Measurements from ENCODE around the gene NPAS3. TPM values are rescaled to one million over a fixed set of nuclear protein-coding genes. Genes with fewer than 3 reads are reported as not detected.

NPAS3 gene
- total RNA-seq, 4 donors from 2014 or later, result 1.9 to 10.6 (median 2.2) TPM

DNA sequence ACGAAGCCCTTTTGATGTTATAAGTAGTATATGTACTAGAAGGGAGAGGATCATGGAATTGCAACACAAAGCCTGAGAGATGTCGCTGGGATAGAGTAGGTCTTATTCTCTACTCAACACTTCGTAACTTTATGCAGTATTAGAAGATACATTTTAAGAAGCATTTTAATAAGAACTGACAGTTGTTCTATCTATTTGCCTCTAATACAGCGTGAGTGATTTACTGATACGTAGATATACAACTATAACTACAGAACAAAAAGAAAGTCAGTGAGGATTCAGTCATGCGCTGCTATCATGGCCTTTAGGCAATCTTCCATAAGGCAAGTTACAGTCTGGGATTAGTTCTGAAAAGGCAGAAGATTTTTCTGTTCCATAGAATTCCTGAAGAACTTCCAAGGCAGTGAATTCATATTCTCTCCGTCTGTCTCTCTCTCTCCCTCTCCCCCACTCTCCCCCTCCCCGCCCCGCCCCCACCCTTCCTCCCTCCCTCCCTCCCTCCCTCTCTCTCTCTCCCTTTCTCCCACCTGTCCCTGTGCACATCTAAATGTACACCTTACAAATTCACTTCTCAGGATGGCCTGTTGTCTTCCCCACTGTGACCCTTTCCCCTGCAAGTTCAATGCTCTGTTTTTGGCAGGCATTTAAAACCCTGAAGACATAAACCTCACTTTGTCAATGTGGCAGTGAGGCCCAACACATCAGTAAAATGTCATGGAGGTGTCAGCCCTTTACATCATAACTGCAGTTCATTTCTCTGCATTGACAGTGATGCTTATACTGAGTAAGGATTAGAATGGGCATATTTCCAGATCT is 541.6 kb downstream of the NPAS3 start:
- ATAC-seq, result no peak
- Histone ChIP-seq H3K4me3 (no peak overlapping the region), H3K9me3 (no peaks in the 10 kb centered on the region), H3K27ac (no peak overlapping the region), H3K4me1 (no peaks in the 10 kb centered on the region), H3K27me3 (no peaks in the 10 kb centered on the region), H3K36me3 (no peaks in the 10 kb centered on the region)
- TF ChIP-seq EP300 (IDR thresholded peaks at IDR 0.05) (no peak), POLR2A (IDR thresholded peaks at IDR 0.05) (no peak), POLR2AphosphoS5 (IDR thresholded peaks at IDR 0.05) (no peak)
- TF ChIP-seq, protein P1, sequence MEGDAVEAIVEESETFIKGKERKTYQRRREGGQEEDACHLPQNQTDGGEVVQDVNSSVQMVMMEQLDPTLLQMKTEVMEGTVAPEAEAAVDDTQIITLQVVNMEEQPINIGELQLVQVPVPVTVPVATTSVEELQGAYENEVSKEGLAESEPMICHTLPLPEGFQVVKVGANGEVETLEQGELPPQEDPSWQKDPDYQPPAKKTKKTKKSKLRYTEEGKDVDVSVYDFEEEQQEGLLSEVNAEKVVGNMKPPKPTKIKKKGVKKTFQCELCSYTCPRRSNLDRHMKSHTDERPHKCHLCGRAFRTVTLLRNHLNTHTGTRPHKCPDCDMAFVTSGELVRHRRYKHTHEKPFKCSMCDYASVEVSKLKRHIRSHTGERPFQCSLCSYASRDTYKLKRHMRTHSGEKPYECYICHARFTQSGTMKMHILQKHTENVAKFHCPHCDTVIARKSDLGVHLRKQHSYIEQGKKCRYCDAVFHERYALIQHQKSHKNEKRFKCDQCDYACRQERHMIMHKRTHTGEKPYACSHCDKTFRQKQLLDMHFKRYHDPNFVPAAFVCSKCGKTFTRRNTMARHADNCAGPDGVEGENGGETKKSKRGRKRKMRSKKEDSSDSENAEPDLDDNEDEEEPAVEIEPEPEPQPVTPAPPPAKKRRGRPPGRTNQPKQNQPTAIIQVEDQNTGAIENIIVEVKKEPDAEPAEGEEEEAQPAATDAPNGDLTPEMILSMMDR (IDR thresholded peaks at IDR 0.05), result no peak
- WGBS, 2 donors (ENCODE audit: low coverage in 1 of 2), result 71 to 79% methylated on average over 6 to 7 of the region's 9 CpGs

DNA sequence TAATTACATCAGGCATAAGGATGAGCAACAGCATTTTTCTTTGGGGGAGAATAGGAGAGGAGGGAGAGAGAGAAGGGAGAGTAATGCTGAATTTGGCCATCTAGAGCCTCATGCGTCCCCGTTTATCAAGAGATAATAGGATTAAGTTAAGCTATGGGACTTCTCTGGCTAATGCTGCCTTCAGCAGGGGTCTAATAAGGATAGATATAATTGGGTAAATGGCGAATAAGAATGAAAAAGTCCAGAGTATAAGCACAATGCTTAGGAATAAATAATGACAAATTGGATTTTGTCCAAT is 542.2 kb downstream of the NPAS3 start:
- Histone ChIP-seq H3K27me3 (no peaks in the 10 kb centered on the region), H3K27ac (no peak overlapping the region), H3K36me3 (no peaks in the 10 kb centered on the region), H3K4me3 (no peak overlapping the region), H3K9me3 (no peaks in the 10 kb centered on the region), H3K4me1 (no peaks in the 10 kb centered on the region)
- WGBS, 2 donors (ENCODE audit: low coverage in 1 of 2), result 81 to 88% methylated on average over 3 of the region's 3 CpGs
- ATAC-seq, result no peak
- TF ChIP-seq EP300 (IDR thresholded peaks at IDR 0.05) (no peak), POLR2AphosphoS5 (IDR thresholded peaks at IDR 0.05) (no peak), POLR2A (IDR thresholded peaks at IDR 0.05) (no peak)
- TF ChIP-seq, protein P1 (IDR thresholded peaks at IDR 0.05), result no peak

DNA sequence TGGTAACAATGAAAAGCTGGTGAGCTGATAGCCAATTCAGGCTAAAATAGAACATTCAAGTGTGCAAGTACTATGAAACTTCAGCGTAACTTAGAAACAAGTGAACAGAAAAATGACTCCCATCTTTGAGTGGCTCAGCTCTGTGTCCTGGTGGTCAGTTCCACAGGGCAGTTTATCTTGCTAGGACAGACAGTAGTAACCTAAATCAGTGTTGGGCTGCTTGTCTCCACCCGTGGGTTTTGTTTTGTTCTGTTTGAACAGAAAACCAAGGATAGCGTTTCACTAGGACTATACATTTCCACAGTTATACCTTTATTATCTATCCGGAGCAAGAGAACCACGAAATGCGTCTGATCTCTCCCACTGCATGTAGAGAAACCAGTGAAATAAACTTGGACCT is 544.4 kb downstream of the NPAS3 start:
- Histone ChIP-seq H3K4me1 (no peaks in the 10 kb centered on the region), H3K27me3 (no peaks in the 10 kb centered on the region), H3K36me3 (no peaks in the 10 kb centered on the region), H3K4me3 (no peak overlapping the region), H3K27ac (no peak overlapping the region), H3K9me3 (no peaks in the 10 kb centered on the region)
- TF ChIP-seq, protein P1 (IDR thresholded peaks at IDR 0.05), result no peak
- TF ChIP-seq POLR2AphosphoS5 (IDR thresholded peaks at IDR 0.05) (no peak), POLR2A (IDR thresholded peaks at IDR 0.05) (no peak), EP300 (IDR thresholded peaks at IDR 0.05) (no peak)
- WGBS, 2 donors (ENCODE audit: low coverage in 1 of 2), result 87 to 96% methylated on average over 5 to 6 of the region's 6 CpGs
- no peak for ATAC-seq

DNA sequence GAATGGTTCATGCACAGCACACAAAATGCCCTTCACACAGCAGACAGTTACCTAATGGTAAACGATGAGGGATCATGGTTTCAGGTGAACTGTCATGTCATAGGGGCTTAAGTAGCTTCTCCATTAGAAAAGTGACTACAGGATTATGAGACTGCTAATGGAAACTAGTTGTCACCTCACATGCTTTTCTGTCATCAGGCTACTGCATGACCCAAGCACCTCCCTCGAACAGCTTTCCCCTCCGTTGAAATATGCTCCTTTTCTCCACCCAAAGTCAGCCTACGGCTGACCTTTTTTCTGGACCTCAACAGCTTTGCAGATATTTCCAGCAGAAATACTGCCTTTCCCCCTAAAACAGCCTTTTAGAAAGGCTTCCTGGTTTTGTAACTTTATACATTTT is 544.9 kb downstream of the NPAS3 start:
- Histone ChIP-seq H3K36me3 (no peaks in the 10 kb centered on the region), H3K4me1 (no peaks in the 10 kb centered on the region), H3K9me3 (no peaks in the 10 kb centered on the region), H3K4me3 (no peak overlapping the region), H3K27ac (no peak overlapping the region), H3K27me3 (no peaks in the 10 kb centered on the region)
- WGBS, 2 donors (ENCODE audit: low coverage in 1 of 2), result 75 to 79% methylated on average over 3 to 4 of the region's 4 CpGs
- ATAC-seq, result no peak
- TF ChIP-seq POLR2A (IDR thresholded peaks at IDR 0.05), result no peak
- TF ChIP-seq, protein P1 (IDR thresholded peaks at IDR 0.05), result no peak
- no peak for TF ChIP-seq POLR2AphosphoS5 (IDR thresholded peaks at IDR 0.05)

DNA sequence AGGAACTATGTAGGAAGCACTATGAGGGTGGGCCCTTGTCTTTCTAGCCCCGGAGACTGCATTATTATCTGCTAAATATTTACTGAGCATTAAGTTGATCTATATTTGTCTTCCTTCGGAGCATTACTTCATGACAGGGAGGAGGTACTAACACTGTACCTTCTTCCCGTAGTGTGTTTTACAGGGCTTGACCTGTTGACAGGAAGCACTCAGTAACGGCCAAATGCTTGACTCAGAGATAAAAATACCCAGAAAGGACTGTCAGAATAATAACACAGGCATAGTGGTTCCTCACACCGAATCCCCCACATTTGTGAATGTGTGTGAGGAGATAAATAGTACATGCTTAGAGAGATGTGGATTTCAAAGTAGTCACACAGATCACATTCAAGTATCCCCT is 545.6 kb downstream of the NPAS3 start:
- H3K27me3 ChIP-seq, result no peaks in the 10 kb centered on the region
- no peak for ATAC-seq
- H3K27ac ChIP-seq, result no peak overlapping the region
- no peaks in the 10 kb centered on the region for H3K9me3 ChIP-seq
- TF ChIP-seq, protein P1 (IDR thresholded peaks at IDR 0.05), result no peak
- no peak for TF ChIP-seq EP300 (IDR thresholded peaks at IDR 0.05)
- no peak for TF ChIP-seq POLR2A (IDR thresholded peaks at IDR 0.05)
- no peak for TF ChIP-seq POLR2AphosphoS5 (IDR thresholded peaks at IDR 0.05)
- H3K4me1 ChIP-seq, result no peaks in the 10 kb centered on the region
- WGBS, 2 donors (ENCODE audit: low coverage in 1 of 2), result 30 to 48% methylated on average over 4 to 5 of the region's 5 CpGs
- H3K4me3 ChIP-seq, result no peak overlapping the region
- H3K36me3 ChIP-seq, result no peaks in the 10 kb centered on the region
